SK-N-SH (cell line): ENCODE measurements around the gene ASTN2. TPM values are rescaled to one million over a fixed set of nuclear protein-coding genes. Genes with fewer than 3 reads are reported as not detected.

Experiments used
- CTCF ChIA-PET: fragments of 300-600, 350-600 bp; formaldehyde crosslinking; extraction: SDS; loops from one replicate; lab custom pipeline; 2021; lab: Yijun Ruan, JAX
- POLR2A ChIA-PET: fragments of 350-600 bp; sonication (Branson Sonifier 250); formaldehyde crosslinking; extraction: SDS; loops from one replicate; lab custom pipeline; 2020; ENCODE audit warnings: antibody characterized with exemption, inconsistent platforms; lab: Yijun Ruan, JAX
- DNase-seq: peaks from one replicate; pipeline ENCODE4 v3.0.0; 2012
- H2AFZ ChIP-seq: fragments of 200-600 bp; sonication (generic); 2 replicates; pipeline ENCODE4 v1.8.1; 2016; ENCODE audit warnings: antibody characterized with exemption, mild to moderate bottlenecking, low read depth
- H3F3A ChIP-seq: fragments of 200-600 bp; sonication (generic); replicated peaks from 2 replicates; pipeline ENCODE3; 2016; ENCODE audit warnings: antibody characterized with exemption, mild to moderate bottlenecking; ENCODE audit not compliant: insufficient read depth
- H3K27ac ChIP-seq, 2 experiments: fragments of 200-500 bp in 1 of 2; fragments of 200-600 bp in 1 of 2; sonication (Bioruptor generic) in 1 of 2; sonication (generic), shearing (Covaris generic) in 1 of 2; 2 replicates each; pipeline versions ENCODE4 v1.5.1 to v1.6.1; 2014 to 2016; ENCODE audit warnings: low read depth in 2 of 2, inconsistent platforms in 1 of 2, low read length in 1 of 2, mild to moderate bottlenecking in 1 of 2, mixed read lengths in 1 of 2
- H3K27me3 ChIP-seq: fragments of 200-600 bp; sonication (generic), shearing (Covaris generic); 2 replicates; pipeline ENCODE4 v1.6.1; 2016; ENCODE audit warnings: mixed run types; ENCODE audit not compliant: insufficient read depth
- H3K36me3 ChIP-seq, 2 experiments: fragments of 200-500 bp in 1 of 2; fragments of 200-600 bp in 1 of 2; sonication (Bioruptor generic) in 1 of 2; sonication (generic) in 1 of 2; replicated peaks in 1 of 2; 2 replicates each; pipeline versions ENCODE3 to v1.5.1; 2014 to 2016; ENCODE audit warnings: low read length in 1 of 2, mild to moderate bottlenecking in 1 of 2; ENCODE audit not compliant: insufficient read depth in 2 of 2, control insufficient read depth in 1 of 2
- H3K4me1 ChIP-seq, 2 experiments: fragments of 200-500 bp in 1 of 2; fragments of 200-600 bp in 1 of 2; sonication (Bioruptor generic) in 1 of 2; sonication (generic), shearing (Covaris generic) in 1 of 2; 2 replicates each; pipeline versions ENCODE4 v1.5.1 to v1.6.1; 2014 to 2016; ENCODE audit warnings: low read depth in 1 of 2, low read length in 1 of 2, mixed run types in 1 of 2; ENCODE audit not compliant: insufficient read depth in 2 of 2, control insufficient read depth in 1 of 2
- H3K4me2 ChIP-seq: fragments of 200-600 bp; sonication (generic), shearing (Covaris generic); 2 replicates; pipeline ENCODE4 v1.6.1; 2017; ENCODE audit warnings: mixed run types
- H3K4me3 ChIP-seq, 2 experiments: fragments of 200-500 bp in 1 of 2; fragments of 200-600 bp in 1 of 2; sonication (Bioruptor generic) in 1 of 2; sonication (generic), shearing (Covaris generic) in 1 of 2; 2 replicates each; pipeline versions ENCODE4 v1.5.1 to v1.8.1; 2014 to 2016; ENCODE audit warnings: low read depth in 2 of 2, inconsistent platforms in 1 of 2, low read length in 1 of 2, mild to moderate bottlenecking in 1 of 2, mixed read lengths in 1 of 2, moderate library complexity in 1 of 2
- H3K79me2 ChIP-seq: fragments of 200-600 bp; sonication (generic); 2 replicates; pipeline ENCODE4 v1.8.1; 2017; ENCODE audit warnings: mild to moderate bottlenecking; ENCODE audit not compliant: insufficient read depth
- H3K9ac ChIP-seq: fragments of 200-600 bp; sonication (generic); 2 replicates; pipeline ENCODE4 v1.6.1; 2017; ENCODE audit warnings: mixed run types
- H3K9me2 ChIP-seq: fragments of 200-600 bp; sonication (generic); 2 replicates; pipeline ENCODE4 v1.6.1; 2017; ENCODE audit warnings: mixed run types
- H3K9me3 ChIP-seq: fragments of 200-600 bp; sonication (generic); 2 replicates; pipeline ENCODE4 v1.6.1; 2017; ENCODE audit warnings: mixed run types, mild to moderate bottlenecking, moderate library complexity
- H4K20me1 ChIP-seq: fragments of 200-600 bp; sonication (generic); 2 replicates; pipeline ENCODE4 v1.6.1; 2017; ENCODE audit warnings: mild to moderate bottlenecking, mixed run types; ENCODE audit not compliant: insufficient read depth
- CHD2 ChIP-seq: fragments of 150-350 bp; IDR thresholded peaks from 2 replicates; pipeline ENCODE4 v1.6.1; 2018; ENCODE audit warnings: low read length; ENCODE audit not compliant: partially characterized antibody
- CTCF ChIP-seq: fragments of 200-600 bp; sonication (generic); IDR thresholded peaks from 2 replicates; pipeline ENCODE4 v1.6.1; 2017; ENCODE audit warnings: antibody characterized with exemption, mild to moderate bottlenecking, moderate library complexity
- ELF1 ChIP-seq: IDR thresholded peaks from 2 replicates; pipeline ENCODE4 v1.4.0; 2012
- EZH2phosphoT487 ChIP-seq: fragments of 200-600 bp; sonication (generic); IDR thresholded peaks from 2 replicates; pipeline ENCODE4 v1.6.1; 2017; ENCODE audit warnings: low read depth, mixed run types, mild to moderate bottlenecking, antibody characterized with exemption, moderate library complexity, borderline replicate concordance
- FOSL2 ChIP-seq: IDR thresholded peaks from 2 replicates; pipeline ENCODE4 v1.4.0; 2012; ENCODE audit warnings: low read depth, mild to moderate bottlenecking, moderate library complexity, borderline replicate concordance
- FOXJ3 ChIP-seq: sonication (generic); formaldehyde crosslinking; IDR thresholded peaks from 2 replicates; pipeline ENCODE4 v1.5.1; 2020; ENCODE audit warnings: mild to moderate bottlenecking, missing genetic modification reagents
- FOXM1 ChIP-seq: IDR thresholded peaks from 2 replicates; pipeline ENCODE4 v1.4.0; 2012; ENCODE audit warnings: low read depth, mild to moderate bottlenecking
- GABPA ChIP-seq: IDR thresholded peaks from 2 replicates; pipeline ENCODE4 v1.4.0; 2012; ENCODE audit warnings: low read depth, mild to moderate bottlenecking
- GATA2 ChIP-seq: sonication (generic); formaldehyde crosslinking; IDR thresholded peaks from 2 replicates; pipeline ENCODE4 v1.5.0; 2020; ENCODE audit warnings: mild to moderate bottlenecking, missing genetic modification reagents
- JUND ChIP-seq: IDR thresholded peaks from 2 replicates; pipeline ENCODE4 v1.4.0; 2012
- MAX ChIP-seq: IDR thresholded peaks from 2 replicates; pipeline ENCODE4 v1.4.0; 2012; ENCODE audit warnings: low read depth
- MEF2A ChIP-seq: IDR thresholded peaks from 2 replicates; pipeline ENCODE4 v1.4.0; 2012; ENCODE audit warnings: low read depth, borderline replicate concordance
- MXI1 ChIP-seq: IDR thresholded peaks from 2 replicates; pipeline ENCODE4 v1.6.1; 2012; ENCODE audit warnings: mild to moderate bottlenecking, low read depth, low read length, improper control_type of control experiment
- NFIC ChIP-seq: IDR thresholded peaks from 2 replicates; pipeline ENCODE4 v1.4.0; 2012; ENCODE audit warnings: borderline replicate concordance
- NRF1 ChIP-seq: IDR thresholded peaks from 2 replicates; pipeline ENCODE4 v1.6.1; 2012; ENCODE audit warnings: low read depth, mild to moderate bottlenecking, low read length
- POLR2AphosphoS5 ChIP-seq: IDR thresholded peaks from 2 replicates; pipeline ENCODE4 v1.6.1; 2012; ENCODE audit warnings: low read depth, low read length
- RAD21 ChIP-seq: IDR thresholded peaks from 2 replicates; pipeline ENCODE4 v1.6.1; 2012; ENCODE audit warnings: mild to moderate bottlenecking, low read length
- RCOR1 ChIP-seq: fragments of 150-350 bp; IDR thresholded peaks from 2 replicates; pipeline ENCODE4 v1.6.1; 2017; ENCODE audit warnings: antibody characterized with exemption, low read length
- RFX5 ChIP-seq: IDR thresholded peaks from 2 replicates; pipeline ENCODE4 v1.6.1; 2012; ENCODE audit warnings: mild to moderate bottlenecking, improper control_type of control experiment, low read length
- RXRA ChIP-seq: IDR thresholded peaks from 2 replicates; pipeline ENCODE4 v1.4.0; 2012; ENCODE audit warnings: low read depth, mild to moderate bottlenecking, borderline replicate concordance
- SIN3A ChIP-seq: IDR thresholded peaks from 2 replicates; pipeline ENCODE4 v1.6.1; 2012; ENCODE audit warnings: low read depth, mild to moderate bottlenecking, low read length, moderate library complexity, borderline replicate concordance
- SMC3 ChIP-seq: IDR thresholded peaks from 2 replicates; pipeline ENCODE4 v1.6.1; 2012; ENCODE audit warnings: low read depth, low read length, improper control_type of control experiment
- TAF1 ChIP-seq: IDR thresholded peaks from 2 replicates; pipeline ENCODE4 v1.6.1; 2012; ENCODE audit warnings: low read depth, mild to moderate bottlenecking, low read length, moderate library complexity, borderline replicate concordance
- TEAD4 ChIP-seq: IDR thresholded peaks from 2 replicates; pipeline ENCODE4 v1.4.0; 2012; ENCODE audit warnings: mild to moderate bottlenecking, borderline replicate concordance; ENCODE audit not compliant: insufficient read depth
- YY1 ChIP-seq: IDR thresholded peaks from 2 replicates; pipeline ENCODE4 v1.4.0; 2012; ENCODE audit warnings: low read depth, mild to moderate bottlenecking
- WGBS: methylation state at CpG from one replicate; pipeline ENCODE4 v1.1.6; 2017; ENCODE audit warnings: low lambda C conversion rate; 5-methylcytosine and 5-hydroxymethylcytosine counted together
- polyA plus RNA-seq, 3 experiments: library from polyadenylated mRNA; depleted of rRNA; stranded (reverse); fragments of >200 nt; gene quantifications; 2 replicates each; pipeline ENCODE4 v1.2.3, GENCODE V29; 2012
- TF ChIP-seq, protein P1 (sequence below): fragments of 150-350 bp; IDR thresholded peaks from 2 replicates; pipeline ENCODE4 v1.6.1; 2017; ENCODE audit warnings: antibody characterized with exemption, low read length, low read depth, borderline replicate concordance
- TF ChIP-seq, protein P2 (sequence below): fragments of 150-350 bp; IDR thresholded peaks from 2 replicates; pipeline ENCODE4 v1.6.1; 2016; ENCODE audit warnings: mild to moderate bottlenecking, low read depth, low read length
- TF ChIP-seq, protein P3 (sequence below): IDR thresholded peaks from 2 replicates; pipeline ENCODE4 v1.4.0; 2012; ENCODE audit warnings: low read depth, borderline replicate concordance

ASTN2 gene
- polyA plus RNA-seq, 1 of the 3 experiments (the other 2 are of a cell fraction) = 6.6 TPM

DNA sequence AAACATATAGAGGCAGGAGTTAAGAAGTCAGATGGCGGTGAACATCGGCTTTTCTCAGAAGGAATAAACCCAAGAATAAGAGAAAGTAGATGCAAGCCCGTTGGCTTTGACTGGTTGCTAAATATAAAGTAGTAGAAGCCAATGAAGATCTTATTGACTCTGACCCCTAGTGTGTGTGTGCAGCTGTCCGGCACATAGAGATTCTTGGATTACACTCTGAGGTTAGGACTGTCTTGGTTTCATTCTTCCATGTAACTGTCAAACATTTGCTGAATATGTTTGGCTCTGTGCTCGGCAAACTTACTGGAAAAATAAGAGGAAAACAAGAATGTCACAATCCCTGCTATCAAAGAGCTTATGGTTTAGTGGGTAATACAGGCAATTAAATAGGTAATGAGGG is 54.9 kb downstream of the ASTN2 start (continued):
- TF ChIP-seq FOXM1 = no peak

DNA sequence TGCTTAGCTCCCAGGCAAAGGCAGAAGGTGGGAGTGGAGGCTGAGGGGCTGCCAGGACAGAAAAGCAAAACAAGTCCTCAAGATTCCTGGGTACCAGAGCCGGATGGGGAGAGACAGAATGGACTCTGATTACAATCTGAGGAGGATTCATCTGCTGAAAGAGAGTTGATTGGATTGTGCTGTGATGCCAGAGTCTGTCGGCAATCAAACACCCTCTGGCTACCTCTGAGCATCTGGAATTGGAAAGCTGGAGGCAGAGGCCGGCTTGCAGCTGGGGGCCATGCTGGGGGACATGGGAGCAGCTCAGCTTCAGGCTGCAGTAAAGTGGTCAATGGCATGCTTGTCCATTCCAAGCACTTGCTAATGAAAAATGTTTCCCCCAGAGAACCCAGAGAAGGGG is 59.3 kb downstream of the ASTN2 start:
- peak overlapping the region in 1 of 2 experiments; percentile 97; a peak in 2 of 4 replicates for H3K27ac ChIP-seq
- CTCF ChIA-PET = interaction anchor here (0.6 to 2.4 kb wide), 6 partner anchors 21 to 275 kb away, joined by 3 to 20 read pairs (median 5); no protein-coding TSS in a partner anchor
- H3F3A ChIP-seq = no peaks in the 10 kb centered on the region
- no peaks in the 10 kb centered on the region for H3K27me3 ChIP-seq
- POLR2A ChIA-PET = interaction anchor here (1.0 to 2.6 kb wide), 7 partner anchors 9 to 78 kb away, joined by 3 to 18 read pairs (median 5); no protein-coding TSS in a partner anchor
- no peaks in the 10 kb centered on the region for H3K9me2 ChIP-seq
- H3K4me2 ChIP-seq = no peak overlapping the region
- WGBS = 0% methylated on average over 3 of the region's 3 CpGs
- H3K4me3 ChIP-seq = no peak overlapping the region
- H3K9ac ChIP-seq = no peak overlapping the region
- peaks cover 0 to 2% of the 10 kb centered on the region in 2 experiments for H3K36me3 ChIP-seq
- no peaks in the 10 kb centered on the region for H3K79me2 ChIP-seq
- no peaks in the 10 kb centered on the region for H3K9me3 ChIP-seq
- peak; percentile 55 for DNase-seq
- H4K20me1 ChIP-seq = no peaks in the 10 kb centered on the region
- H3K4me1 ChIP-seq = peaks cover 0 to 19% of the 10 kb centered on the region in 2 experiments; a peak in 2 of 4 replicates
- no peak overlapping the region for H2AFZ ChIP-seq
- TF ChIP-seq, protein P1, sequence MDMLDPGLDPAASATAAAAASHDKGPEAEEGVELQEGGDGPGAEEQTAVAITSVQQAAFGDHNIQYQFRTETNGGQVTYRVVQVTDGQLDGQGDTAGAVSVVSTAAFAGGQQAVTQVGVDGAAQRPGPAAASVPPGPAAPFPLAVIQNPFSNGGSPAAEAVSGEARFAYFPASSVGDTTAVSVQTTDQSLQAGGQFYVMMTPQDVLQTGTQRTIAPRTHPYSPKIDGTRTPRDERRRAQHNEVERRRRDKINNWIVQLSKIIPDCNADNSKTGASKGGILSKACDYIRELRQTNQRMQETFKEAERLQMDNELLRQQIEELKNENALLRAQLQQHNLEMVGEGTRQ = no peak
- TF ChIP-seq JUND (no peak), POLR2AphosphoS5 (no peak), CHD2 (peak; percentile 63), ELF1 (no peak), YY1 (no peak), RFX5 (no peak), CTCF (no peak), RAD21 (peak; percentile 15; the same call in 1 of the 2 replicates), TAF1 (no peak), SMC3 (no peak), RXRA (no peak), MAX (no peak), SIN3A (no peak), GABPA (no peak), NFIC (no peak), FOXM1 (no peak), GATA2 (peak; percentile 90), MXI1 (no peak), RCOR1 (peak; percentile 85; the same call in 1 of the 2 replicates), MEF2A (no peak), TEAD4 (no peak), EZH2phosphoT487 (no peak), FOSL2 (no peak), NRF1 (no peak), FOXJ3 (peak; percentile 94)
- TF ChIP-seq, protein P2, sequence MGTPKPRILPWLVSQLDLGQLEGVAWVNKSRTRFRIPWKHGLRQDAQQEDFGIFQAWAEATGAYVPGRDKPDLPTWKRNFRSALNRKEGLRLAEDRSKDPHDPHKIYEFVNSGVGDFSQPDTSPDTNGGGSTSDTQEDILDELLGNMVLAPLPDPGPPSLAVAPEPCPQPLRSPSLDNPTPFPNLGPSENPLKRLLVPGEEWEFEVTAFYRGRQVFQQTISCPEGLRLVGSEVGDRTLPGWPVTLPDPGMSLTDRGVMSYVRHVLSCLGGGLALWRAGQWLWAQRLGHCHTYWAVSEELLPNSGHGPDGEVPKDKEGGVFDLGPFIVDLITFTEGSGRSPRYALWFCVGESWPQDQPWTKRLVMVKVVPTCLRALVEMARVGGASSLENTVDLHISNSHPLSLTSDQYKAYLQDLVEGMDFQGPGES = no peak
- TF ChIP-seq, protein P3, sequence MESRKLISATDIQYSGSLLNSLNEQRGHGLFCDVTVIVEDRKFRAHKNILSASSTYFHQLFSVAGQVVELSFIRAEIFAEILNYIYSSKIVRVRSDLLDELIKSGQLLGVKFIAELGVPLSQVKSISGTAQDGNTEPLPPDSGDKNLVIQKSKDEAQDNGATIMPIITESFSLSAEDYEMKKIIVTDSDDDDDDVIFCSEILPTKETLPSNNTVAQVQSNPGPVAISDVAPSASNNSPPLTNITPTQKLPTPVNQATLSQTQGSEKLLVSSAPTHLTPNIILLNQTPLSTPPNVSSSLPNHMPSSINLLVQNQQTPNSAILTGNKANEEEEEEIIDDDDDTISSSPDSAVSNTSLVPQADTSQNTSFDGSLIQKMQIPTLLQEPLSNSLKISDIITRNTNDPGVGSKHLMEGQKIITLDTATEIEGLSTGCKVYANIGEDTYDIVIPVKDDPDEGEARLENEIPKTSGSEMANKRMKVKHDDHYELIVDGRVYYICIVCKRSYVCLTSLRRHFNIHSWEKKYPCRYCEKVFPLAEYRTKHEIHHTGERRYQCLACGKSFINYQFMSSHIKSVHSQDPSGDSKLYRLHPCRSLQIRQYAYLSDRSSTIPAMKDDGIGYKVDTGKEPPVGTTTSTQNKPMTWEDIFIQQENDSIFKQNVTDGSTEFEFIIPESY = no peak
